HepG2 (cell line): ENCODE measurements around the gene TNRC18. TPM values are rescaled to one million over a fixed set of nuclear protein-coding genes. Genes with fewer than 3 reads are reported as not detected.

Source experiments
- ASH2L ChIP-seq: fragments of 300-600, 200-600 bp; sonication (generic); IDR thresholded peaks from 2 replicates; pipeline ENCODE4 v1.7.0; 2017; ENCODE audit warnings: low read depth, mild to moderate bottlenecking, moderate library complexity, mixed read lengths, low read length; ENCODE audit not compliant: insufficient read length
- HHEX ChIP-seq: IDR thresholded peaks from 2 replicates; pipeline ENCODE4 v1.6.1; 2016; ENCODE audit warnings: control low read depth
- HNRNPK ChIP-seq: fragments of 200-400 bp; formaldehyde crosslinking; IDR thresholded peaks from 2 replicates; pipeline ENCODE4 v1.6.1; 2018; ENCODE audit warnings: low read length, low read depth, moderate library complexity, mild to moderate bottlenecking; ENCODE audit not compliant: poor library complexity, severe bottlenecking
- MIER2 ChIP-seq: IDR thresholded peaks from 2 replicates; pipeline ENCODE4 v1.6.1; 2016; ENCODE audit warnings: missing biosample characterization, missing genetic modification reagents
- MLLT10 ChIP-seq: sonication (generic); formaldehyde crosslinking; IDR thresholded peaks from 2 replicates; pipeline ENCODE4 v1.4.0; 2020; ENCODE audit warnings: missing genetic modification reagents
- ZFX ChIP-seq: sonication (generic); formaldehyde crosslinking; IDR thresholded peaks from 2 replicates; pipeline ENCODE4 v1.4.0; 2020; ENCODE audit warnings: mild to moderate bottlenecking, low read depth, missing genetic modification reagents, moderate library complexity
- ZNF251 ChIP-seq: sonication (generic); formaldehyde crosslinking; IDR thresholded peaks from 2 replicates; pipeline ENCODE4 v1.9.0; 2021; ENCODE audit warnings: mild to moderate bottlenecking, missing genetic modification reagents
- ZNF33A ChIP-seq: sonication (generic); formaldehyde crosslinking; IDR thresholded peaks from 2 replicates; pipeline ENCODE4 v1.5.1; 2020; ENCODE audit warnings: missing genetic modification reagents, mild to moderate bottlenecking, moderate library complexity, borderline replicate concordance
- ZNF614 ChIP-seq: IDR thresholded peaks from 2 replicates; pipeline ENCODE4 v1.6.1; 2018; ENCODE audit warnings: missing biosample characterization, missing genetic modification reagents, inconsistent platforms, borderline replicate concordance
- polyA plus RNA-seq, 8 experiments: library from polyadenylated mRNA; depleted of rRNA in 3 of 8; stranded (reverse) in 7 of 8; unstranded in 1 of 8; fragments of >200 nt; fragmentation: Illumina TruSeq in 4 of 8; extraction: Trizol in 4 of 8; gene quantifications; 2 replicates each; pipeline versions ENCODE4 v1.2.1 to v1.2.3, GENCODE V29; 2011 to 2016; ENCODE audit warnings: low read depth in 4 of 8, missing spikeins in 1 of 8, mixed read lengths in 1 of 8; ENCODE audit not compliant: insufficient read depth in 1 of 8
- total RNA-seq, 5 experiments: library from RNA; depleted of rRNA; stranded (reverse); fragments of >200 nt; fragmentation: Illumina TruSeq; extraction: Trizol; gene quantifications; 2 replicates each; pipeline ENCODE4 v1.2.3, GENCODE V29; 2016; ENCODE audit warnings: low read depth in 1 of 5
- TF ChIP-seq, protein P1 (sequence below): sonication (generic); formaldehyde crosslinking; IDR thresholded peaks from one replicate; pipeline ENCODE4 v1.5.1; 2020; ENCODE audit warnings: mild to moderate bottlenecking, missing genetic modification reagents; ENCODE audit errors: not compliant biosample characterization
- TF ChIP-seq, protein P2 (sequence below): sonication (generic); formaldehyde crosslinking; IDR thresholded peaks from 2 replicates; pipeline ENCODE4 v1.4.0; 2020; ENCODE audit warnings: missing genetic modification reagents, mild to moderate bottlenecking, borderline replicate concordance
- TF ChIP-seq, protein P3 (sequence below): sonication (generic); formaldehyde crosslinking; IDR thresholded peaks from 2 replicates; pipeline ENCODE4 v1.8.0; 2022; ENCODE audit warnings: missing genetic modification reagents, mild to moderate bottlenecking, borderline replicate concordance
- TF ChIP-seq, protein P4 (sequence below): sonication (generic); formaldehyde crosslinking; IDR thresholded peaks from 2 replicates; pipeline ENCODE4 v1.8.0; 2022; ENCODE audit warnings: mild to moderate bottlenecking, missing genetic modification reagents

TNRC18 gene
- total and polyA plus RNA-seq, 2 of the 13 experiments (the other 11 are each of a cell fraction or from before 2014, with no cell fraction given), result 11.7 to 17.4 TPM

DNA sequence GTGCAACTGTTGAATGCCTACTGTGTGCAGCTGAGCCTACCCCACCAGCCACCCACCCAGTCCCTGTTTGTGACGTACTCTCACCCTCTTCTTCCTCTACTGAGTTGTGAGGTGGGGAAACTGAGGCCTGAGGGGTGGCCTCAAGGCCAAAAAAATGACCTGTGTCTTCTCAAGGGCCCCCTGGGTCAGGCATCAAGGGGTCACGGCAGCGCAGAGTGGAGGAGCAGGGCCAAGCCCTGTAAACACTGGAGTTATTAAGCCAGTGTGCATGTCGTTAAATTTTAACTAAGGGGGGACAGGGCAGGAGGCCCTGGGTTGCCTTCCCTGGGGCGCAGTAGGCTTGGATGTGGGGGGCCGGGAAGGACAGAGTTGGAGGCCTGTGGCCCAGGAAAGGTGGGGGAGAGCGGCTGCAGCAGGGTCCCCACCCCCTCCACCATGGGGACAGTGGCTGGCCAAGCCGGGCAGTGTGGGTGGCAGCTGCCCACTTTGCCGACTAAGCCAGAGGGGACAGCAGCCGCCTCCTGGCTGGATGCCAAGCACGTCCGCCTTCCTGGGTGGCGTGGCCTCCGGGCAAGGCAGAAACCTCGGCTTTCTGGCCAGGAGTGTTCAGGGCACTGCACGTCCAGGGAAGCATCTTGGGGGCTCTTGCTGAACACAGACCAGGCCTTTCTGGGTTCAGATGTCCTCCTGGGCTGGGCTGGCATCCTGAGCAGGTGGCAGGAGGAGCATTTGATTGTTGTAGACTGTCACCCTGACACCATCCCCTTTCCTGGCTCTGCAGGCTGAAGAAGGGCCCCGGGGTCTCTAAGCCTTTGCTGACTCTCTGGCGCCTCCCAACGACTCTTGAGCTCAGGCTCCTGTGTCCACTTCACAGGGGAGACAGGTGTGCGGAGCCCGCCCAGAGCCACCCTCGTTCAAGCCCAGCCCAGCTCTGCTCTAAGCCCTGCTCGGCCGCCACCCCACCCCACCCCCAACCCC lies 139.0 kb downstream of the TNRC18 start (continued):
- TF ChIP-seq HNRNPK (no peak), MIER2 (CRISPR knock-in tag) (no peak; the same call in 1 of the 2 replicates), ZFX (CRISPR knock-in tag) (peak; percentile 76), ZNF33A (CRISPR knock-in tag) (no peak), ZNF614 (no peak), MLLT10 (CRISPR knock-in tag) (no peak), ZNF251 (CRISPR knock-in tag) (no peak), HHEX (CRISPR knock-in tag) (peak; percentile 81), ASH2L (no peak)
- TF ChIP-seq, protein P1, sequence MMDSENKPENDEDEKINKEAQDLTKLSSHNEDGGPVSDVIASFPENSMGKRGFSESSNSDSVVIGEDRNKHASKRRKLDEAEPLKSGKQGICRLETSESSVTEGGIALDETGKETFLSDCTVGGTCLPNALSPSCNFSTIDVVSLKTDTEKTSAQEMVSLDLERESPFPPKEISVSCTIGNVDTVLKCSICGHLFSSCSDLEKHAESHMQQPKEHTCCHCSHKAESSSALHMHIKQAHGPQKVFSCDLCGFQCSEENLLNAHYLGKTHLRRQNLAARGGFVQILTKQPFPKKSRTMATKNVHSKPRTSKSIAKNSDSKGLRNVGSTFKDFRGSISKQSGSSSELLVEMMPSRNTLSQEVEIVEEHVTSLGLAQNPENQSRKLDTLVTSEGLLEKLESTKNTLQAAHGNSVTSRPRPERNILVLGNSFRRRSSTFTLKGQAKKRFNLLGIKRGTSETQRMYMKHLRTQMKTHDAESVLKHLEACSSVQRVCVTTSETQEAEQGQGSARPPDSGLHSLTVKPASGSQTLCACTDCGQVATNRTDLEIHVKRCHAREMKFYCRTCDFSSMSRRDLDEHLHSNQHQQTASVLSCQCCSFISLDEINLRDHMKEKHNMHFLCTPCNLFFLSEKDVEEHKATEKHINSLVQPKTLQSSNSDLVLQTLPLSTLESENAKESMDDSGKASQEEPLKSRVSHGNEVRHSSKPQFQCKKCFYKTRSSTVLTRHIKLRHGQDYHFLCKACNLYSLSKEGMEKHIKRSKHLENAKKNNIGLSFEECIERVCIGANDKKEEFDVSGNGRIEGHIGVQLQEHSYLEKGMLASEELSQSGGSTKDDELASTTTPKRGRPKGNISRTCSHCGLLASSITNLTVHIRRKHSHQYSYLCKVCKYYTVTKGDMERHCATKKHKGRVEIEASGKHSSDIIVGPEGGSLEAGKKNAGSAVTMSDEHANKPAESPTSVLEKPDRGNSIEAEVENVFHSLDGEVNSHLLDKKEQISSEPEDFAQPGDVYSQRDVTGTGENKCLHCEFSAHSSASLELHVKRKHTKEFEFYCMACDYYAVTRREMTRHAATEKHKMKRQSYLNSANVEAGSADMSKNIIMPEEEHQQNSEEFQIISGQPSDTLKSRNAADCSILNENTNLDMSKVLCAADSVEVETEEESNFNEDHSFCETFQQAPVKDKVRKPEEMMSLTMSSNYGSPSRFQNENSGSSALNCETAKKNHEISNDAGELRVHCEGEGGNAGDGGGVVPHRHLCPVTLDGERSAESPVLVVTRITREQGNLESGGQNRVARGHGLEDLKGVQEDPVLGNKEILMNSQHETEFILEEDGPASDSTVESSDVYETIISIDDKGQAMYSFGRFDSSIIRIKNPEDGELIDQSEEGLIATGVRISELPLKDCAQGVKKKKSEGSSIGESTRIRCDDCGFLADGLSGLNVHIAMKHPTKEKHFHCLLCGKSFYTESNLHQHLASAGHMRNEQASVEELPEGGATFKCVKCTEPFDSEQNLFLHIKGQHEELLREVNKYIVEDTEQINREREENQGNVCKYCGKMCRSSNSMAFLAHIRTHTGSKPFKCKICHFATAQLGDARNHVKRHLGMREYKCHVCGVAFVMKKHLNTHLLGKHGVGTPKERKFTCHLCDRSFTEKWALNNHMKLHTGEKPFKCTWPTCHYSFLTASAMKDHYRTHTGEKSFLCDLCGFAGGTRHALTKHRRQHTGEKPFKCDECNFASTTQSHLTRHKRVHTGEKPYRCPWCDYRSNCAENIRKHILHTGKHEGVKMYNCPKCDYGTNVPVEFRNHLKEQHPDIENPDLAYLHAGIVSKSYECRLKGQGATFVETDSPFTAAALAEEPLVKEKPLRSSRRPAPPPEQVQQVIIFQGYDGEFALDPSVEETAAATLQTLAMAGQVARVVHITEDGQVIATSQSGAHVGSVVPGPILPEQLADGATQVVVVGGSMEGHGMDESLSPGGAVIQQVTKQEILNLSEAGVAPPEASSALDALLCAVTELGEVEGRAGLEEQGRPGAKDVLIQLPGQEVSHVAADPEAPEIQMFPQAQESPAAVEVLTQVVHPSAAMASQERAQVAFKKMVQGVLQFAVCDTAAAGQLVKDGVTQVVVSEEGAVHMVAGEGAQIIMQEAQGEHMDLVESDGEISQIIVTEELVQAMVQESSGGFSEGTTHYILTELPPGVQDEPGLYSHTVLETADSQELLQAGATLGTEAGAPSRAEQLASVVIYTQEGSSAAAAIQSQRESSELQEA (CRISPR knock-in tag), result no peak
- TF ChIP-seq, protein P2, sequence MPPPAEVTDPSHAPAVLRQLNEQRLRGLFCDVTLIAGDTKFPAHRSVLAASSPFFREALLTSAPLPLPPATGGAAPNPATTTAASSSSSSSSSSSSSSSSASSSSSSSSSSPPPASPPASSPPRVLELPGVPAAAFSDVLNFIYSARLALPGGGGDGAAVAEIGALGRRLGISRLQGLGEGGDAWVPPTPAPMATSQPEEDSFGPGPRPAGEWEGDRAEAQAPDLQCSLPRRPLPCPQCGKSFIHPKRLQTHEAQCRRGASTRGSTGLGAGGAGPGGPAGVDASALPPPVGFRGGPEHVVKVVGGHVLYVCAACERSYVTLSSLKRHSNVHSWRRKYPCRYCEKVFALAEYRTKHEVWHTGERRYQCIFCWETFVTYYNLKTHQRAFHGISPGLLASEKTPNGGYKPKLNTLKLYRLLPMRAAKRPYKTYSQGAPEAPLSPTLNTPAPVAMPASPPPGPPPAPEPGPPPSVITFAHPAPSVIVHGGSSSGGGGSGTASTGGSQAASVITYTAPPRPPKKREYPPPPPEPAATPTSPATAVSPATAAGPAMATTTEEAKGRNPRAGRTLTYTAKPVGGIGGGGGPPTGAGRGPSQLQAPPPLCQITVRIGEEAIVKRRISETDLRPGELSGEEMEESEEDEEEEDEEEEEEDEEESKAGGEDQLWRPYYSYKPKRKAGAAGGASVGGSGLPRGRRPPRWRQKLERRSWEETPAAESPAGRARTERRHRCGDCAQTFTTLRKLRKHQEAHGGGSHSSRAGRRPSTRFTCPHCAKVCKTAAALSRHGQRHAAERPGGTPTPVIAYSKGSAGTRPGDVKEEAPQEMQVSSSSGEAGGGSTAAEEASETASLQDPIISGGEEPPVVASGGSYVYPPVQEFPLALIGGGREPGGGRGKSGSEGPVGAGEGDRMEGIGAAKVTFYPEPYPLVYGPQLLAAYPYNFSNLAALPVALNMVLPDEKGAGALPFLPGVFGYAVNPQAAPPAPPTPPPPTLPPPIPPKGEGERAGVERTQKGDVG (CRISPR knock-in tag), result no peak; the same call in 1 of the 2 replicates
- TF ChIP-seq, protein P3, sequence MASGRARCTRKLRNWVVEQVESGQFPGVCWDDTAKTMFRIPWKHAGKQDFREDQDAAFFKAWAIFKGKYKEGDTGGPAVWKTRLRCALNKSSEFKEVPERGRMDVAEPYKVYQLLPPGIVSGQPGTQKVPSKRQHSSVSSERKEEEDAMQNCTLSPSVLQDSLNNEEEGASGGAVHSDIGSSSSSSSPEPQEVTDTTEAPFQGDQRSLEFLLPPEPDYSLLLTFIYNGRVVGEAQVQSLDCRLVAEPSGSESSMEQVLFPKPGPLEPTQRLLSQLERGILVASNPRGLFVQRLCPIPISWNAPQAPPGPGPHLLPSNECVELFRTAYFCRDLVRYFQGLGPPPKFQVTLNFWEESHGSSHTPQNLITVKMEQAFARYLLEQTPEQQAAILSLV (CRISPR knock-in tag), result peak; percentile 80; the same call in 1 of the 2 replicates
- TF ChIP-seq, protein P4, sequence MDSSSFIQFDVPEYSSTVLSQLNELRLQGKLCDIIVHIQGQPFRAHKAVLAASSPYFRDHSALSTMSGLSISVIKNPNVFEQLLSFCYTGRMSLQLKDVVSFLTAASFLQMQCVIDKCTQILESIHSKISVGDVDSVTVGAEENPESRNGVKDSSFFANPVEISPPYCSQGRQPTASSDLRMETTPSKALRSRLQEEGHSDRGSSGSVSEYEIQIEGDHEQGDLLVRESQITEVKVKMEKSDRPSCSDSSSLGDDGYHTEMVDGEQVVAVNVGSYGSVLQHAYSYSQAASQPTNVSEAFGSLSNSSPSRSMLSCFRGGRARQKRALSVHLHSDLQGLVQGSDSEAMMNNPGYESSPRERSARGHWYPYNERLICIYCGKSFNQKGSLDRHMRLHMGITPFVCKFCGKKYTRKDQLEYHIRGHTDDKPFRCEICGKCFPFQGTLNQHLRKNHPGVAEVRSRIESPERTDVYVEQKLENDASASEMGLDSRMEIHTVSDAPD (CRISPR knock-in tag), result no peak
